Suppressor macrophage (primary cell): ENCODE data around the gene DIPK1A.
"Not testable (repeated sequence)": the region's sequence is repeated elsewhere in the genome, so short reads cannot be mapped to it uniquely, and the experiment has no call there.

ENCODE experiments used
- DNase-seq, 4 experiments: peaks; one replicate each; pipeline ENCODE4 v3.0.0-alpha.2; 2020 to 2022

DIPK1A gene

DNA sequence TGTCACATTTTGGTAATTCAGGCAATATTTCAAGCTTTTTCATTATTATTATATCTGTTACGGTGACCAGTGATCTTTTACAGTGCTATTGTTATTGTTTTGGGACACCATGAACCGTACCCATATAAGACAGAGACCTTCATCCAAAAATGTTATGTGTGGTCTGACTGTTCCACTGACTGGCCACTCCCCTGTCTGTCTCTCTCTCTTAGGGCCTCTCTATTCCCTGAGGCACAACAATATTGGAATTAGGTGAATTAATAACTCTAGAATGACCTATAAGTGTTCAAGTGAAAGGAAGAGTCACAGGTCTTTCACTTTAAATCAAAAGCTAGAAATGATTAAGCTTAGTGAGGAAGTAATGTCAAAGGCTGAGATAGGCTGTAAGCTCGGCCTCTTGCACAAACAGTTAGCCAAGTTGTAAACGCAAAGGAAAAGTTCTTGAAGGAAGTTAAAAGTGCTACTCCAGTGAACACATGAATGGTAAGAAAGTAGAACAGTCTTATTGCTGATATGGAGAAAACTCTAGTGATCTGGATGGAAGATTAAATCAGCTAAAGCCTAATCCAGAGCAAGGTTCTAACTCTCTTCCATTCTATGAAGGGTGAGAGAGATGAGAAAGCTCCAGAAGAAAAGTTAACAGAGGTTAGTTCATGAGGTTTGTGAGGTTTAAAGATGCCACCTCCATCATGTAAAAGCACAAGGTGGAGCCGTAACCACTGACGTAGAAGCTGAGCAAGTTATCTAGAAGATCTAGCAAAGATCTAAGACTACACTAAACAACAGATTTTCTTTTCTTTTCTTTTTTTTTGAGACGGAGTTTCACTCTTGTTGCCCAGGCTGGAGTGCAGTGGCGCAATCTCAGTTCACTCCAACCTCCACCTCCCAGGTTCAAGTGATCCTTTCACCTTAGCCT lies 19.7 kb upstream of the DIPK1A start:
- peak; percentile 59 to 79 (median 68) for DNase-seq

GRCh38 chr1:92975551-92976232 lies 14.4 kb upstream of the DIPK1A start:
- peak in 3 of 4 experiments; percentile 52 to 71 (median 60) for DNase-seq

GRCh38 chr1:92974112-92974511 lies 12.8 kb upstream of the DIPK1A start:
- DNase-seq = not testable (repeated sequence)

DNA sequence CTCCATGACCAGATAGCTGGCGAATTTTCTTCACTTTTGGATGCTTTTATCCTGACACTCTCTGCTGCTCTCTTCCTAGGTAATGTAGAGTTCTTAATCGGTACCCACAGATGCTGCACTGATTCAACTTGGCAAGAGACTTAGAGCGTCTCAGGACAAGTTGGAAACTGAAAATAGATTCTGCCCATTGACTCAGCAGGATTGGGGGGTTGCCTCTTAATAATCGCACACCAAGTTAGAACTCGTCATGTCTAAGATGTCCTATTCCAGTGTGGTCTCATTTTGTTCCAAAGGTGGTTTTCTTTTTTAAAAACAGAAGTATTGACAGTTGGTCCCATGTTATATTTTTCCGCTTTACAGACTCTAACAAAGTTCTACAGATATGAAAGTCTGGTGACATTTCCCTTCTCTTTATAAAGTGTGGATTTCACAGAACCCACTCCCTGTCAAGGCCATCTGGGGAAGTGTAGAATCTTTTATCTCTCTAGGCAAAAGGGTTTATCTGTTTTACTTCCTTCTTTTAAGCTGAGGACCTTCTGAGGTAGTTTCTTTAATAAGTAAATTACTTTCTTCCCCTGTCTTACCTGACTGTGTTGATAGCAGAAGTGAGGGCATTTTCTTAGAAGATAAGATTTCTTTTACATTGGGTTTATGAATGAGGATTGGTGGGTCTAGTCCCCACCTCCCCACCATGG lies 12.1 kb upstream of the DIPK1A start:
- peak in 2 of 4 experiments; percentile 32 to 40 for DNase-seq

- peak in 2 of 4 experiments; percentile 39 to 54 for DNase-seq
Observed at GRCh38 chr1:92972409-92973129, 11.3 kb upstream of the DIPK1A start.

DNA sequence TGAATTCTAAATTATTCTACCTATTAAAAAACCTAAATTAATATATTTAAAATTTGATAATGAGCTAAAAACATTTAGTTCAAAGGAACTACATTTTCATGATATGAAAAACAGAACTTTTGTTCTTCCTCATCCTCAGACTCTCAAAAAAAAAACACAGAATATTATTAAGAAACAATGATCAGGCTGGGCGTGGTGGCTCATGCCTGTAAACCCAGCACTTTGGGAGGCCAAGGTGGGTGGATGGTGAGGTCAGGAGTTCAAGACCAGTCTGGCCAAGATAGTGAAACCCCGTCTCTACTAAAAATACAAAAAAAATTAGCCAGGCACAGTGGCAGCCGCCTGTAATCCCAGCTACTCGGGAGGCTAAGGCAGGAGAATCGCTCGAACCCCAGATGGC lies 10.7 kb upstream of the DIPK1A start:
- peak in 1 of 4 experiments; percentile 17 for DNase-seq

- DNase-seq = no peak
Observed at GRCh38 chr1:92970990-92971689, 9.9 kb upstream of the DIPK1A start.

- peak in 2 of 4 experiments; percentile 34 to 46 for DNase-seq
Observed at GRCh38 chr1:92969517-92969916, 8.3 kb upstream of the DIPK1A start.

DNA sequence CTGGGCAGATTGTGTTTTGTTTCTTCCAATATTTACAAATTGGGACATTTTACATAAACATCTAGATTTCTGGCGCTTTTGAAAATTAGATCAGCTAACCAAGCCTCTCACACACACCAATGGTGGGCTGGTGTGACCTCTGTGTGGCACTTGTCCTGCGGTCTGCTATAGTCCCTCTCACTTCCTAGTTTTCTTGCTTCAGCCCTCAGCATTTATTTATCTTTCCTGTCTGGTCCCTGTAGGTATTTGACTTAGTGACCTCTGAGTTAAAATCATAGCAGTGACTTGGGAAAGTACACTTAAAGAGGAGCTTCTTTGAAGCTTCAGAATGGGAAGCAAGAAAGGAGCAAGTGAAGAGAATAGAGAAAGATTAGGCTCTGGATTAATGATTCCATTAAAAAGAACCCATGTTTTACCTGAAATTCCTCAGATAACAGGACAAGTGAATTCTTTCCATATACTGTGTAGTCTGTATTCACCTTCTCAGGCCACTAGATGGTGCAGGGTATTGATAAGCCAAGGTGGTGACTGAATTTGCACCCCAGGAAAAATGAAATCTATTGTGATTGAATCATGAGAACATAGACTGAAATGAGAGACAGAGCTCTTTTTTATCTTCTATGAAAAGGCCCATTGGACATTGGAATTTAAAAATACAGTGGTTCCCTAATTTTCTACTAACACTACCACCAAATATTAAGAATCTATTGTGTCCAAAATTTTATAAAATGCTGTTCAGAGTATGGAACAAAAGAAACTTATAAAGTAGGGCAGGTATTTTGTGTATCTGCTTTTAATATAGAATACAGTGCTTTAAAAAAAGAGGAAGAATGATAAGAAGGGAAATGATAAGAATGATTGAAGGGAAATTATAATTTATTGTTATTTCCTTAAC lies 7.1 kb upstream of the DIPK1A start:
- peak in 3 of 4 experiments; percentile 51 to 57 (median 52) for DNase-seq

GRCh38 chr1:92964998-92965397 lies 3.7 kb upstream of the DIPK1A start:
- DNase-seq = no peak

- DNase-seq = peak in 2 of 4 experiments; percentile 52 to 57
Observed at GRCh38 chr1:92964316-92964715, 3.1 kb upstream of the DIPK1A start.

DNA sequence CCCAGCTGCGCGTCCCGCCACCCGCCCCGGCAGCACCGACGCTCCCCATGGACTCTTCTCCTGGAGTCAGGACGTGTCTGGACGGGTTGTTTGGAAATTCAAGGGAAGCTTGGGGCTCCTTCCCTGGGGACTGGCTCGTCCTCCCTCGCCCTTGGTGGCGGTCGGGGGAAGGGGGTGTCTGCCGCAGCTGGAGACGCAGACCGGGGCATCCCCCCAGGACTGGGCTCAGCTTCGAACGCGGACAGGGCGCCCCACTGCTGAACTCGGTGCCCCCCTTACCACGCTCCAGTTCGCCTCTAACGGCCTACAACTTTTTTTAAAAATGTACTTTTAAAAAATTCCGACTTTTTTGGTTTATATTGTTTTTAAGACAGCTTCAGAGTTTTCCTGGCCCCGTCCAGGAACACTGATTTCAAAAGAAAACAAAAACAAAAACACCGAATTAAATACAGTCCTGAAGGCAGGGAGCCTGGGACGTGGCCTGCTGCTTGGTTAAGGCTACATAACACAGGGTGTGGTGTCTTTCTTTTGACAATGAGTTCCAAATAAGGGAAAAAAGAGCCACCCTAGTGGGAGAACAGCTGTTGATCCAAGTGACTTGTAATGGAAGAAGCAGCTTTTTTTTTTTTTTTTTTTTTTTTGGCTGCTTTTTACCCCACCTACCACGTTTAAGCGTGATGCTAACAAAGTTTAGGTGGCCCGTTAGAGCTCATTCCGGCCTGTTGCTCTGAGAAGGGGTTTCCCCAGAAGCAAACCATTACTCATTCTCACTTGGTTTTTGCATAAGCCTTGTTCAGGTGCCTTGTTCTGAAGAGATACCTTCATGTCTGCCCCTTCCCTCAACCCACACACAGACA lies 862 bp upstream of the DIPK1A start:
- DNase-seq = peak in 2 of 4 experiments; percentile 33 to 36

DNA sequence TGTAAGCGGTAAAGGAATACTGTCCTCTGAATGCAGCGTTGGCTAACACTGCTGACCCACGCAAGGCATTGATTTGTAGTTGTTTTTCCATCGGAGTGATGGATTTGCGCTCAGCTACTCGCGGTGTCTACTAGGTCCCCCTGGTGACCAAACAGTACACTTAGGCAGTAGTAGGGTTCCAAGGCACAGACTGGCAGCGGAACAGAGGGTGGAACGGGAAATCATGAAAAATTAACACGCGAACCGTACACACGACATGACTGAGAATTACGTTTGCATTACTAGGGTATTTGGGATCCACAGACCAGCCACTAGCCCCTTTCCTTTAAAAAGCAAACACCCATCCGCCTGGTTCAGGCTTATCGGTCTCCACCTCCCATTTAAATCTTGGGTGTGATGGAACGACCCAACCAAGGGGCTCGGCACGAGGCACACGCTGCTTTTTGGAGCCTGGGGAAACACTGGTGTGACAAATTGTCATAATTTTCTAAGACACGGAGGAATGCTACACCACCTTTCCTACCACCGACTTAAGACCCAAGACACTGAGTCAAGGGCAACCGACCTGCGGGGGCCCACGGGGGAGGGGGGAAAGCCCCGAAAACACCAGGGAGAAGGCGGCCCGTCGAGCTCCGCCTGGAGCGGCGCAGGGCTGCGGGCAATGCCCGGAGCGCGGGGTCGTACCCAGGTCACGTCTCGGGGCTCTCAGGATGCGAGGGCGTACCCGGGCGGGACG lies 699 bp downstream of the DIPK1A start:
- DNase-seq = peak; percentile 67 to 88 (median 84)

- no peak for DNase-seq
Observed at GRCh38 chr1:92958203-92958970, 2.9 kb downstream of the DIPK1A start.

GRCh38 chr1:92957030-92957734 lies 4.1 kb downstream of the DIPK1A start:
- DNase-seq = no peak

DNA sequence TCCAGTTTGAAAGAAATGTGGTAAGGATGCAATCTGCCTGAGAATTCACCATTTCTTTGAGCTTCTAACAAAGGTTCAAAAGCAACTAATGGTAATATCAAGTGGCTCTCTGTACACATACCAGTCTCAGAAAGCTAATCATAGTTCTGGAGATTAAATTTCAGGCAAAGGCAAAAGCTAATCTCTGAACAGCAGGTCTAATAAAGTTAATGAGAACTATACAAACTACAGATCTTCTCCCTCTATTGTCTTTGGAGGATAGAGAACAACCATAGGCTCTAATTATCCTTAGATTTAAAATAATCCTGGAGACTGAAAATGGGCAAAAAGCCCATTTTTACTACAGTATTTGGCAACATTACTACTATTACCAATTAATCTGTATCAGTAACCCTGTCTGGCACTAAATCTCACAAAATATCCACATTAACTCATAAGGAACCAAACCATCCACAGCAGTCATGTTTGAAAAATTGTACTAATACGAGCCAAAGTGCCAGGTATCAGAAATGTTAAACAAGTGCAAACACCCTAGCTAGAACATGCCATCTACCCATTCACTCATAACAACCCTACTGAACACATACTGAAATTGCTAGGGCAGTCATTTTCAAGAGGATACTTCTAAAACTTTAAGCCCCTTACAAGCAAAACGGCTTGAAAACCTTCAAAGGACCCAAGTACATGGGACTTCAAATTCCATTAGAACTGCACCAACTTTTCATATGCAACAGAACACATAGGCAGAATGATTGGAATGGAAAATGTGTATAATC lies 4.8 kb downstream of the DIPK1A start:
- DNase-seq = no peak
